DOHH2 (cell line): Measurements from ENCODE around the gene GRWD1.

Experiments used
- H3F3A ChIP-seq: fragments of 200-600 bp; sonication (generic), shearing (Covaris generic); 2 replicates; pipeline ENCODE4 v1.6.0; 2016; ENCODE audit warnings: antibody characterized with exemption, mild to moderate bottlenecking; ENCODE audit not compliant: control insufficient read depth, insufficient read depth
- H3K27ac ChIP-seq: fragments of 200-600 bp; sonication (generic); 2 replicates; pipeline ENCODE4 v1.5.1; 2014; ENCODE audit warnings: low read depth, mild to moderate bottlenecking, low read length, moderate library complexity
- H3K27me3 ChIP-seq: fragments of 200-600 bp; sonication (generic); 2 replicates; pipeline ENCODE4 v1.6.1; 2014; ENCODE audit warnings: mild to moderate bottlenecking, low read length, mixed read lengths; ENCODE audit not compliant: control insufficient read depth
- H3K36me3 ChIP-seq: fragments of 200-600 bp; sonication (generic); 2 replicates; pipeline ENCODE4 v1.6.1; 2014; ENCODE audit warnings: mild to moderate bottlenecking, low read length, moderate library complexity, mixed read lengths; ENCODE audit not compliant: control insufficient read depth
- H3K4me1 ChIP-seq: fragments of 200-600 bp; sonication (generic); 2 replicates; pipeline ENCODE4 v1.6.1; 2014; ENCODE audit warnings: mild to moderate bottlenecking, low read length, mixed read lengths; ENCODE audit not compliant: control insufficient read depth
- H3K4me2 ChIP-seq: fragments of 200-600 bp; sonication (generic); 2 replicates; pipeline ENCODE4 v1.6.0; 2014; ENCODE audit warnings: mild to moderate bottlenecking, low read length, moderate library complexity
- H3K4me3 ChIP-seq: fragments of 200-600 bp; sonication (generic); 2 replicates; pipeline ENCODE4 v1.5.1; 2014; ENCODE audit warnings: mild to moderate bottlenecking, low read length, mixed read lengths
- H3K79me2 ChIP-seq: fragments of 200-600 bp; sonication (generic); 2 replicates; pipeline ENCODE4 v1.6.1; 2014; ENCODE audit warnings: mild to moderate bottlenecking, low read length, mixed read lengths; ENCODE audit not compliant: control insufficient read depth
- H3K9me2 ChIP-seq: fragments of 200-600 bp; sonication (generic); replicated peaks from 2 replicates; pipeline ENCODE4 v1.6.1; 2014; ENCODE audit warnings: mild to moderate bottlenecking, low read length, mixed read lengths; ENCODE audit not compliant: control insufficient read depth
- H3K9me3 ChIP-seq: fragments of 200-600 bp; sonication (generic); 2 replicates; pipeline ENCODE4 v1.6.1; 2014; ENCODE audit warnings: antibody characterized with exemption, low read length, mixed read lengths; ENCODE audit not compliant: control insufficient read depth, insufficient read depth
- H4K20me1 ChIP-seq: fragments of 200-600 bp; sonication (generic); 2 replicates; pipeline ENCODE4 v1.6.0; 2014; ENCODE audit warnings: low read depth, mild to moderate bottlenecking, antibody characterized with exemption, low read length, moderate library complexity; ENCODE audit not compliant: control insufficient read depth, insufficient read depth
- CTCF ChIP-seq: fragments of 200-600 bp; sonication (generic); IDR thresholded peaks from one replicate; pipeline ENCODE4 v1.5.1; 2014; ENCODE audit warnings: antibody characterized with exemption, mild to moderate bottlenecking, low read depth, low read length; ENCODE audit not compliant: poor library complexity, severe bottlenecking
- EZH2phosphoT487 ChIP-seq: fragments of 200-600 bp; sonication (generic); IDR thresholded peaks from 2 replicates; pipeline ENCODE4 v1.6.1; 2017; ENCODE audit warnings: borderline replicate concordance, mild to moderate bottlenecking, antibody characterized with exemption, low read length, moderate library complexity, mixed read lengths

Gene GRWD1

GRCh38 chr19:48461982-48462655, 16.3 kb downstream of the GRWD1 start:
- no peak overlapping the region for H3K4me2 ChIP-seq
- no peaks in the 10 kb centered on the region for H3K4me1 ChIP-seq
- H3F3A ChIP-seq: peaks cover 11% of the 10 kb centered on the region
- H3K27me3 ChIP-seq: no peaks in the 10 kb centered on the region
- peaks cover 2% of the 10 kb centered on the region for H3K79me2 ChIP-seq
- no peak overlapping the region for H3K27ac ChIP-seq
- H3K9me3 ChIP-seq: no peaks in the 10 kb centered on the region
- H3K36me3 ChIP-seq: peaks cover 20% of the 10 kb centered on the region
- H3K4me3 ChIP-seq: no peak overlapping the region
- TF ChIP-seq CTCF (no peak), EZH2phosphoT487 (no peak)
- H4K20me1 ChIP-seq: no peaks in the 10 kb centered on the region
- no peaks in the 10 kb centered on the region for H3K9me2 ChIP-seq

- no peaks in the 10 kb centered on the region for H3K27me3 ChIP-seq
- H3K4me1 ChIP-seq: peaks cover 14% of the 10 kb centered on the region
- H3F3A ChIP-seq: peaks cover 9% of the 10 kb centered on the region
- no peak overlapping the region for H3K4me3 ChIP-seq
- H3K9me2 ChIP-seq: no peaks in the 10 kb centered on the region
- H3K27ac ChIP-seq: no peak overlapping the region
- H4K20me1 ChIP-seq: peaks cover 4% of the 10 kb centered on the region
- peaks cover 11% of the 10 kb centered on the region for H3K36me3 ChIP-seq
- no peaks in the 10 kb centered on the region for H3K9me3 ChIP-seq
- no peak overlapping the region for H3K4me2 ChIP-seq
- TF ChIP-seq CTCF: no peak
- no peak for TF ChIP-seq EZH2phosphoT487
- H3K79me2 ChIP-seq: peaks cover 6% of the 10 kb centered on the region
Observed at GRCh38 chr19:48465215-48465614, 19.4 kb downstream of the GRWD1 start.

- peaks cover 27% of the 10 kb centered on the region for H3K36me3 ChIP-seq
- H3K27ac ChIP-seq: no peak overlapping the region
- no peaks in the 10 kb centered on the region for H3K27me3 ChIP-seq
- no peak overlapping the region for H3K4me3 ChIP-seq
- TF ChIP-seq CTCF: no peak
- no peak for TF ChIP-seq EZH2phosphoT487
- 0 out of 2 replicates have a peak, but pooled peaks cover 5% of the 10 kb centered on the region for H3F3A ChIP-seq
- no peak overlapping the region for H3K4me2 ChIP-seq
- no peaks in the 10 kb centered on the region for H3K9me2 ChIP-seq
- H3K4me1 ChIP-seq: peaks cover 19% of the 10 kb centered on the region
- peaks cover 13% of the 10 kb centered on the region for H3K79me2 ChIP-seq
- H4K20me1 ChIP-seq: peaks cover 11% of the 10 kb centered on the region
- no peaks in the 10 kb centered on the region for H3K9me3 ChIP-seq
Observed at GRCh38 chr19:48466561-48467325, 21.0 kb downstream of the GRWD1 start.
